Stimulated activated CD8-positive, alpha-beta memory T cell treated with anti-CD3 and anti-CD28 coated beads, Interleukin-4, amount 100 ng/mL, for 48 hours (primary cell): ENCODE results near the gene FSD1L.

ENCODE experiments used
- DNase-seq: peaks from one replicate; pipeline ENCODE4 v3.0.0-alpha.2; 2020

Gene FSD1L

DNA sequence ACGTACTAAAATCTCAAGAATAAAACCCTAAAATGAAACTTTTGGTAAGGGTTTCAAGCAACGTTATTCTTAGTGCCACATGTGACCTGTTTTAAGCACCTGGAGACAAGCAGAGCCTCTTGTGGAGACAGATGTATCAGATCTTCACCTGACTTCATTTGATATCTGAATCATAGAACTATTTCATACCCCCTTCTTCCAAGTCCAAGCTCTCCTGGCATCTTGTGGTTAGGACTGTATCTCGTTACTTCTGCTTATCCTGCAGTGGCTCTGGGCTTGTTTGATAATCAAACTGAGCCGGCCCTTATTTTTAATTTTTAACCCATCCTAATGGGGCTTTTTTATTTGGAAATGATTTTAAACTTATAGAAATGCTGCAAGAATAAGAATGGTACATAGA lies 11.1 kb upstream of the FSD1L start:
- no peak for DNase-seq

DNA sequence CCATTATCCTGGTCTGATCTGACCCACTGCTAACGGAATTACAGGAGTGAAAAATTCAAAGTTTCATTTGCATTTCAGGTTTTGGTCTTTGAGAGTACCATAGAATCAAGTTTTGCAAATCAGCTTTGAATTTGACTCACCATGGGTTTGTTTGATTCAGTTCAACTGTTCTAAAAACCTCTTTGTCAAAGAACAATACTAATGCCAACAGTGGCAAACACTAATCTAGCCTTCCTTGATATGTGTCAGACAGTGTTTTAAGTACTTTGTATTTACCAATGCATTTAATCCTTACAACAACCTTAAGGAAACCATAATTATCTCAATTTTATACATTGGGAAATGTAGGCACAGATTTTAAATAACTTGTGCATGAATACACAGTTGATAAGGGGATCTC lies 10.1 kb upstream of the FSD1L start:
- DNase-seq, result no peak

DNA sequence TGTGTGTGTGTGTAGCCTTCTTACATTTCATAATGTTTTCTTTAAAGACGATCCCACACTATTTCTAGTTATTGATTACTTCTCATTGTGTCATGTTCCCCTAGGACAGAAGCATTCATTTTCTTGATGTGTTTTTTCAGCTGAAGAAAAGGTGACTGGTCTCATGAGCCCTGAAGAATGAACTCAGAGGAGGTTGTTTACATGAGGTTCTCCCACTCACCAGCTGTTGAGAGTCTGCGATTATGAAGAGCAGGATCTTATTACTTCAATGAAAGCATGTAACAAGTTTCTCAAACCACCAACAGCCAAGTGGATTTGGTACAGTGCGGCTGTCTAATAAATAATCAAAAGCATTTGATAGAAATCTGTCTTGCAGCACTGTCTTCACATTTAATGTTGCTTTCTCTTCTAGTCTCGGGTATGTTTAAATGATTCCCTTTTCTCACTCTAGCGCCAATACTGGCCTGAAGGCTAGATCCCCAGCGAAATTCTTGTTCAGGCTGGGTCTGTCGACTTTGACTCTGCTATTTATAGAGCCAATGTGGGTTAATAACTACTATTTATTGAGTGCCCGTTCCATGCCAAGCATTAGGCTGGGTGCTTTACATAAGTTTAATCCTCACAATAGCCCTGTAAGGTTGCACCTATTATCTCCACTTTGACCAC lies 9.6 kb upstream of the FSD1L start:
- no peak for DNase-seq

DNA sequence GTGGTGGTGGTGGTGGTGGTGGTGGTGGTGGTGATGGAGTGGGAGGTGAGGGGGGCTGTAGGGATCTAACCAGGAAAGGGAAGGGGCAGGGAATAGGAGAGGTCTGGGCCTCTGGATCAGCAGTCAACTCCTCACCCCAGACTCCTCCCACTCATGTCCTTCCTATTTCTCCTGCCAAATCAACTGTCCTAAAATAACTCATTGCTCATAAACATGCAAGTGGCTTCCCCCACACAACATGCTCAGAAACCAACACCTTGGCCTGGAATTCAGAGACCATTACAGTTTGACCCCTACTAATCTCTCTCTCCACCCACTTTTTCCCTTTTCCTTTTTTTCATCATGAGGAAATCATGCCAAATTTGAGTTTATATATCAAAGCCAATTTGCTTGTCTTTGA lies 8.4 kb upstream of the FSD1L start:
- no peak for DNase-seq

DNA sequence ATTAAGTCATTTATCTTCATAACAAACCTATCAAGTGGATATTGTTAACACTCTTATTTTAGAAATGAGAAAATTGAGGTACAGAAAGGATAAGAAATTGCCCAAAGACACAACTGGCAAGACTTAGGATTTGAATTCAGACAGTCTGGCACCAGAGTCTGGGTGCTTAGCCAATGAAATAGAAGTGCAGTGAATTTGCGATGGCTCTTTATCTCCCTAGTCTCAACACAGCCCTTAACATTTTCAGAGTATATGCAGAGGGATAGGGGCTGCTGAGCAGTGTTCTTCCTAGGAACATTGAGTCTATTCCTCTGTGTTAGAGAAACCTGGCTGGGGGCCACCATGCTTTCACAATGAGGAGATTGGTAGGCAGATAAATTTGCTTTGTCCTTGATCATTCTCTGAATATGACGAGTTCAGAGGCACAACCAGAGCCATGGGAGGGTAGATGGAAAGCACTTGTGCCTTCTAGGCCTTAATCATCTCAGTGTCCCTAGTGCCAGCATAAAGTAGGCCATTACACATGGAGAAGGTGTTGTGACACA lies 6.1 kb upstream of the FSD1L start:
- no peak for DNase-seq

DNA sequence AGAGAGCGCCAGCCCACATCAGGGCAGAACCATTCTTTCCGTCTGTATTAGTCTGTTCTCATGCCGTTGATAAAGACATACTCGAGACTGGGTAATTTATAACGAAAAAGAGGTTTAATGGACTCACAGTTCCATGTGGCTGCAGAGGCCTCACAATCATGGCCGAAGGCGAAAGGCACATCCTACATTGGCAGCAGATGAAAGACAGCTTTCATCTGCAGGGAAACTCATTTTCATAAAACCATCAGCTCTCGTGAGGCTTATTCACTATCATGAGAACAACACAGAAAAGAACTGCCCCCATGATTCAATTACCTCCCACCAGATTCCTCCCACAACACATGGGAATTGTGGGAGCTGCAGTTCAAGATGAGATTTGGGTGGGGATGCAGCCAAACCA lies 4.7 kb upstream of the FSD1L start:
- DNase-seq, result no peak

DNA sequence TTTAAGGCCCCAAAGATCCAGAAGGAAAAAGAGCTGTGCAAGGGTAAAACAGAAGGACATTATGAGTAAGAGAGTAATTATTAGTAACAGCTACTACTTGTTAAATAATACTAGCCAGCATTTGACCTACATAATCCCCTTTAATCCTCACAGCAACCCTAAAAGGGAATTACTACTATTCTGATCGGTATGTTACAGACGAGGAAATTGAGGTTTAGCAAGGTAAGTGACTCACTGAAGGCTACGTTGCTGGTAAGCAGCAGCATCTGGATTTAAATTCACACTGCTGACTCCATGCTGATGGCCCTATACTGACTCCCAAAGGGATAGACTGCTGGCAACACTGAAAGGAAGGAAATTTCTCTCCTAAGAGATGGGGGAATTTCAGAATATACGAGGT lies 3.7 kb upstream of the FSD1L start:
- no peak for DNase-seq

DNA sequence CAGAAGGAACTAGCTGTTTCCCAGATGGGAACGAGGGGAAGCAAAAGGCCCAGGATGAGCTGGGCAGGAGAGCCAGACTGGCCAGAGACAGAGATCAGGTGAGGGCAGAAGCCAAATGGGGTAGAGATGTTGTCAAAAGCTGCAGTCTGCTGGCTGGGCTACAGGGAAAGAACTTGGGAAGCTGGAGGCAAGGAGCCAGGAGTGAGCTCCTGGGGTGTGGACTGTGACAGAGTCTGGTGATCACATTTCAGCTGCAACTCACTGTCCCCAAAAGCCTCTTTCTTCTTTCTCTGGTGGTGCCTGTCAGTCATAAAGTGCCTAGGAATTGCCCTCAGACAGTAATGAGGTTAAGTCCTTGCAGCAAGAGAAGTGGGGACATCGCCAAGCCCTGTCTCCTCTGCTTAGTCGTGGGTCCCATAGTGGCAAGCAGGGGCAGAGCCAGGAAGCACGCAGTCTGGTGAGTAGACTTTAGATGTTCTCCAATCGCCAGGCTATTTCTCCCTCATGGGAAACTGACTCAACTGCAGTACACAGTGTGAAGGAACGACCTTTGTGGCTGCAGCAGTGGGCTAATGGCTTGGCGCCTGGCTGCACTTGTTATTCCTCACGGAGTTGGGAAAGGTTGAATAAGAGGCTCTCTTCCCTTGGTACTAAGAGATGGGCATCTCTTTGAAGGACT lies 2.5 kb upstream of the FSD1L start:
- DNase-seq, result no peak

DNA sequence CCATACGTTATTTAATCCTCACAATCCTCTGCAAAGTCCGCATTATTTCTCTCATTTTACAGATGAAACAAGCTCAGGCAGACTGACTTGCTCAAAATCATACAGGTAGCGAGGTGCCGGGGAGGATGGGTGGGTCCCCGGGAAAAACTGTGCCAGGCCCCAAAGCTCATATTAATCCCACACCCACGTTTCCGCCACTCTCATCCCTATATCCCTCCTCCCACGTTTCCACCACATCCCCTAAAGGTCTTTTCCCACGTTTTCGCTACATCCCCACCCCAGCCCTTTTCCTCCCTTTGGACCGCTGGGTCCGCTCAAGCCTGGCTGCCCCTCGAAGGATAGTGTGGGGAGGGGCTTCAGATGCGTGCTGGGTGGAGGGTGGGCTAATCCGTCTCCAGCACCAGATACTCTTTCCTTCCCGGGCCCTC lies 434 bp upstream of the FSD1L start:
- no peak for DNase-seq

DNA sequence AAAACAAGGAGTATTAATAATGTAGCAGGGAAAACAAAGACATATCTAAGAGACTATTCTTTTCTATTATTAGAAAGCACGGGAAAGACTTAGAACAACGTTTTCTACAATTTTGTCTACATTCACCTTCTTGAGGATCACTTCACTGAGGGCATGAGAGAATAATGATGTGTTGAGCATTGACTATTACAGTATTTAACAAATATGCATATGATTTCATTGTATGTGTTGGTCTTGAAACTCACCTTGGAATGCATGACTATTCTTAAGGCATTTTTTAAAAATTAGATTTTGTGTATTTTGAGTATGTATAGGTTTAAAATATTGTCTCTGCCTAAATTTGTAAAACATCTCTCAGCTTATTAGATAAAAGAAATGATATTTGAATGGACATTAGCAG lies 1.2 kb downstream of the FSD1L start:
- no peak for DNase-seq

DNA sequence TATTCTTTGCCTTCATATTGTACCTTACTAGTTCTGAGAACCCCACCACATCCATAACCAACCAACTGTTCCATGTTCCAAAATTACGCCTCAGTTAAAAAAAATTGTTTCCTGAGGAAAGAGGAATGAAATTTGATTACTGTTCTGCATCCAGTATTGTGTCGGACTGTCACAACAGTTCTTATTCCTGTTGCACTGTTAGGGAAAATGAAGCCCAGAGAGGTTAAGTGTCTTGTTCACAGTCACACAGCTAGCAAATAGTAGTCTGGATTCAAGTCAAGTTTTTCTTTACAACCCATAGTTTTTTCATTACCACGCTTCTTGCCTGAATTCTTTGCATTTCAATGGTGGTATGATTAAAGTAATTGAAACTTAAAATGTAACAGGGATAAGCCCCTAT lies 4.4 kb downstream of the FSD1L start:
- DNase-seq, result no peak

DNA sequence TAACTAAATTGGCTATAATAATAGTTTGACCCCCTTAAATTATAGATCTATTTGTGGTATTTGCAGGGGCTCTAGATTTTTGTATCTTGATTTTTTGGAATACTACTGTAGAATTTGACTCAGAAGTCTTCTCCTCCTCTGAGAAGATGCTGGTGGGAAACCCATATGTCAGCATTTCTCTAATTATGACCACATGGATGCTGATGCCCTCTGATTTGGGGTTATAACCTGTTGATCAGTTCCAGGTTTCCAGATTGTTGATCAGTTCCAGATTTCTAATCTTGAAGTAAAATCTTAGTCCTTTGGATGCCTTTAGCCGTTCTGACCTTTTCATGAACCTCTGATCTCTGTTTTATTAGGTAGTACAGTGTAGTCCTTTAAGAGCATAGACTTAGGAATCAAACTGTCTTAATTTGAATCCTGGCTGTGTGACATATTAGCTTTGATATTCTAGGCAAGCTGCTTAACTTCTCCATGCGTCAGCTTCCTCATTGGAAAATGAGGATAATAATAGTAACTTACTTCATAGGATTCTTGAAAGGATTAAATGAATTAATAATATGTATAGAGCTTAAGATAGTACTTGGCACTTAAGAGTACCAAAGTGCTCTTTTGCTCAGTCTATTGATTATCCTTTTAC lies 8.1 kb downstream of the FSD1L start:
- no peak for DNase-seq

DNA sequence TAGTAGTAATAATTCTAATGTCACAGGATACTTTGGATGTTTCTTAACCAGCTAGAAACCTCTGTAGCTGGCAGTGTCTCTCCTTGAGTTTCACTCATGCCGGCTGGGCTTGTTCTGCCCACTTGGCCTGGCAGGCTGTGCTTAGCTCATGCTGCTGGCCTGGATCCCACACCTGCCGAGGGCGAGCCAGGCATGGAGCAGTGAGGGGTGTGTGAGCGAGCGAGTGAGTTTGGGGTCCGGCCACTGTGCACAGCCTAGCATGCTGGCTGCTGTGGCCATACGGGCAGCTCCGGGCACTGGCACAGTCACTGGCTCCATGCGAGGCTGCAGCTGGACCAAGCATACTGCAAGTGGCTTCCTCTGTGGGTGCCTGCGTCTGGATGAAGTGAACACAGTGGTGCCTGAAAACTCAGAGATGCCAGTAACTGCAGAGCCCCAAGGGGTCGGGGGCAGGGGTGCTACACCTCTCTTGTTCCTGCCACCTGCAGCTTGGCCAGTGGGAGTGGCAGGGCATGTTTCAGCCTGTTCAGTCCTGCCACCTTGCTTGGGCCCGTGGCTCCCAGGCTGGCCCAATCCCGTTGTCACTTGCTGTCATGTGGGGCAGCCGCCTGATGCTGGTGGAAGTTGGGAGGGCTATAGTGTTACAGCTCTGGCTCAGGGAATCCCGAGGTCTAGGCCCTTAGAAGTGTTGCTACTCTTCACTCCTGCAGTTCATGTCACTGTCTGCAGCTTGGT lies 9.9 kb downstream of the FSD1L start:
- DNase-seq, result no peak

DNA sequence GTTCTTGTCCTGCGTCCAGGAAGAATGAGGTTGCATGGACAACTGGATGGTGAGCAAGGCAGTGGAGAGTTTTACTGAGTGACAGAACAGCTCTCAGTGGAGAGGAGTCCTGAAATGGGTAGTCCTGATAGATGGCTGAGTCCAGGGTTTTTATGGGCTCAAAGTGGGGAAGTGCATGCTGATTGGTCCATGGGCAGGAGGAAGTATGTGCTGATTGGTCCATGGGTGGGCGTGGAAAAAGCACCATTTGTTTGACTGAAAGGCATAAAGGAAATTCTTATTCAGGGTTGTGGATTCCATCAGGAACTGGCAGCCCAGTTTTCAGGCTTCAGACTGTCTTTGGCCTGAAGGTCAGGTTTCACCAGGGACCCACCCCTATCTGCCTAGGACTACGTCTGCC lies 10.6 kb downstream of the FSD1L start:
- no peak for DNase-seq

DNA sequence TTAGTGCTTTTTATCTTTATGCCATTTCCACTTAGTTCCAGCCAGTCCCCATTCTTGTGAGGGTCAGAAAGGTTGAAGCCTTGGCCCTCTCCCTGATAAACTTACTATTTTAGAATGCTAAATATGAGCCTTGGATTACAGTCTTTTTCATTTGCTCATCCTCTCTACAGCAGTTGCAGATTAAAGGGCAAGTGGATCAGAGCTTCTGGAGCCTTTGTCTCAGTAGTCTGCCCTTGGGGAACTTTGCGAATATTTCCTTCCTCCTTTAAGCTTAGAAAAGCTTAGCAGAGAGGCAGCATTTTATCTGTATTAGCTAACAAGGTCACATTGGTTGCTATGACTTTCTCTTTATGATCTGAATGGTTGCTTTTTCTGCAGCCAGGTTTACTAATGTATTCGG lies 11.5 kb downstream of the FSD1L start:
- no peak for DNase-seq

DNA sequence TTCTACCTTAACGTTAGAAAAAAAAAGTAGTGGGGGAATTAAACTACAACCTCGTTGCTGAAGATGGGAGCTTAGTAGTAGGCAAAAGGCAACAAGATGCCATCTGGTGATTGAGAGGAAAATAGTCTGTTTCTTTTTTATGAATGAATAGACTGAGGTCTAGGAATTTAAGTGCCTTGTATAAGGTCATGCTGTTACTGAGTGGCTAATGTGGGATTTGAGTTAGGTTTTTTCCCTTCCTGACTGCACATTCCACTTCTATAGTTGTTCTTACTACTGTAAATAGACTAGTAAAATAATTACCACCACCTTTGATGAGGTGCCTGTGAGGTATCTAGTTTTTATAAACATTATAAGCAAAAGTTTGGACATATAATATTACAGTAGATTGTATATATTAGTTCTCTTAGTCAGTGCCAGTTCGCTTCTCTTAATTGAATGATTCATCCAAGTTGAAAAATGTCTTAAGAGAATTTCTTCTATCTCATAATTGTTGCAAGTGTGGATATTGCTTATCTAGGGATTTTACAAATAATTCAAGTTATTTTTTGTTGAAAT lies 19.1 kb downstream of the FSD1L start:
- no peak for DNase-seq

DNA sequence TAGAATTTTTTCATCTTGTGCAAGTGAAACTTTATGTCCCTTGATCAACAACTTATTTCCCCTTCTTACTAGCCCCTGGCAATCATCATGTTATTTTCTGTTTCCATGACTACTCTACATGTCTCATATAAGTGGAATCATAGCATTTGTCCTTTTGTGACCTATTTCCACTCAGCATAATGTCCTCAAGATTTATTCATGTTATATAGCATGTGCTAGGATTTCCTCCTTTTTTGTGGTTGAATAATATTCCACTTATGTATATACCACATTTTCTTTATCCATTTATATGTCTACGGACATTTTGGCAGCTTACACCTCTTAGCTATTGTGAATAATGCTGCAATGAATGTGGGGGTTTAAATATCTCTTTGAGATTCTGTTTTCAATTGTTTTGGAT lies 21.0 kb downstream of the FSD1L start:
- no peak for DNase-seq

DNA sequence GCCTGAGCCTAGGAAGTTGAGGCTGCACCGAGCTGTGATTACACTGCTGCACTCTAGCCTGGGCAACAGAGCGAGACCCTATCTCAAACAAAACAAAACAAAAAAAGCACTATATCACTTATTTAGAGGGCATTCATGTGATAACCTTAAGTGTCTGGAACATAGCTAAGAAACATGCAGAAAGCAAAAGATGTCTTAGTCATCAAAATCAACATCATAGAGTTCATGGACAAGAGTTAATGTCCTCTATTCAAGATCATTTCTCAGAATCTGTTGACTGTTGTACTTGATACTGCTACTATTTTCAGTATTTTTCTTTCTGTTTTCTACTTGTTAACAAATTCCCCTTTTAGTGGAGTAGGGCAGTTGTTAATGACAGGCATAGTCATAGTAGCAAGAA lies 25.4 kb downstream of the FSD1L start:
- no peak for DNase-seq

DNA sequence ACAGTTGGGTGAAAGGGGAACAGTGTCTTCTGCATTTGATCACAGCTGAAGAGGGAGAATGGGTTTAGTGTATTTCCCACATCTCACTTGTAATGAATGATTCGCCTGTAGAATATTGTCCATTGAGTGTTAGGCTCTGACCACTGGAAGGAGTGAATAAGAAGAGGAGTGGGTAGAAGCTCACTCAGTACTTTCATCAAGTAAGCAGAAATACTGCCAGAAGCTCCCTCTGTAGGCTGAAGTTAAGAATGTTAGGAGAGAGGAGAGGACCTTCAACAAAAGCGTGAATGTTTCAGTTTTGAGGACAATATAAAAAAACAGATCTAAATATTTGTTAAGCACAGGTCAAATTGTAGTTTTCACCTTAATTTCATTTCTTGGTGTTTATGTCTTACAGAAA lies 27.5 kb downstream of the FSD1L start:
- no peak for DNase-seq

DNA sequence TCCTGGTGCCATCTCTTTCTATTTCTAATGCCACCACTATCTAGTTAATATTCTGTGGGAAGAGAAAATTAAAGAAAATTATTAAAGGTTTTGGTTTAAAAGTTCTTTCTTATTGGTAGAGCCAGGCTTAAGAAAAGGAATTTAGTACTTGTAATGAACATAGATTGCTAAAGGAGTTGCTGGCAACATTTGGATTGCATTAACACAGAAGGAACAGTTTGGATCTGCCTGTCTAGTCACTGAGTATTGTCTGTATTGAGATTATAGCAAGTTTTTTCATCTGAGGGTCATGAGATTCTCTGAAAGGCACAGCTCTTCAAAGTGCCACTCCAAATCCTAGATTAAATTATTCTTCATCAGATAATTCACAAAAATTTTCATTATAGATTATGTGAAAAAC lies 32.0 kb downstream of the FSD1L start:
- no peak for DNase-seq

DNA sequence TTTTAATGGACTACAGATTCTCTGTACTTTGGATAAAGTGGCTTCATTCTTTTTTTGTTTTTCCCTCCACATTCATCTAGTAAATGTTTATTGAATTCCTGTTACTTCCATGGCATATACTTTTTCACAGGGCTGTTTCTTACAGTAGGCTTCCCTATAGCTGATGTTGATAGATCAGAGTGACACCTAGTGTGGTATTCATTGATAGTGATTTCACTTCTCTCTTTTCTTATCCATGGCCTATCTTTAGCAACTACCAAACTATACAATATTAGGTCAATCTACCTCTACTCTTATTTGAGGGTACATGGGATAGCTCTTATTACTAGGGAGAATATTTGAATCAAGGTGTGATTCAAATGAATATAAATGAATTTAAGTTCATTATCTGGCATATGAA lies 35.8 kb downstream of the FSD1L start:
- DNase-seq, result no peak

DNA sequence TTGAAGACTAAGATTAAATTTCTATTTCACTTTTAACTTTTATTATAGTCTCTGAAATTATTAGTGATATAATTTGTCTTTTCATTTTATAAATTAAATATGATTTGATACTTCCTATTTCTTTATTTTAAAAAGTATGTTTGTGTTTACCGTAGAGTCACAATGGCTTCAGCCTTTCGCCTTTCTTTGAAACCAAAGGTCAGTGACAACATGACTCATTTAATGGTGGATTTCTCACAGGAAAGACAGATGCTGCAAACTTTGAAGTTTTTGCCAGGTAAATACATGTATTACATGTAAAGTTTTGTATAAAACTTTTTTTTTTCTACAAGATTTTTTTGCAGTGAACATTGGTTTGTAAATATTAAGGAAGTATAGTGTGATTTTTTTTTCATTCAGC lies 36.4 kb downstream of the FSD1L start:
- DNase-seq, result no peak

DNA sequence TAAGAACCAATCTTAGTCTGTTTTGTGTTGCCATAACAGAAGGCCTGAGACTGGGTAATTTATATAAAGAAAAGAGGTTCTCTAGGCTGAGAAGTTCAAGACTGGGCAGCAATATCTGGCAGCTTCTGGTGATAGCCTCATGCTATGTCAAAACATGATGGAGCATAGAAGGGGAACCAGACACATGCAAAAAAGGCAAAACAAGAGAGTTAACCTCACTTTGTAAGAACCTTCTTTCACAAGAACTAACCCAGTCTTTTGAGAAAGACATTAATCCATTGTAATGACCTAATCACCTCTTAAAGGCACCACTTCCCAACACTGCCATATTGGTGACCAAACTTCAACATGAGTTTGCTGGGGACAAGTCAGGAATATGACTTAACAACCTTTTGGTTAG lies 37.3 kb downstream of the FSD1L start:
- DNase-seq, result no peak
